Fibroblast of skin of abdomen (primary cell): ENCODE data around the gene PROCA1.
"Not testable (repeated sequence)": the region's sequence is repeated elsewhere in the genome, so short reads cannot be mapped to it uniquely, and the experiment has no call there.

Experiments
- DNase-seq: peaks from one replicate; pipeline ENCODE4 v3.0.0-alpha.2; 2013

PROCA1 gene

GRCh38 chr17:28725660-28726225 is 14.1 kb upstream of the PROCA1 start:
- DNase-seq = no peak

GRCh38 chr17:28725166-28725659 is 13.5 kb upstream of the PROCA1 start:
- peak; percentile 50 for DNase-seq

GRCh38 chr17:28724500-28725165 is 12.9 kb upstream of the PROCA1 start:
- DNase-seq = no peak

GRCh38 chr17:28723836-28724499 is 12.3 kb upstream of the PROCA1 start:
- DNase-seq = not testable (repeated sequence)

- no peak for DNase-seq
These were observed 11.6 kb upstream of the PROCA1 start for GRCh38 chr17:28723159-28723835.

- DNase-seq = no peak
These were observed 10.9 kb upstream of the PROCA1 start for GRCh38 chr17:28722417-28723158.

- DNase-seq = not testable (repeated sequence)
These were observed 9.3 kb upstream of the PROCA1 start for GRCh38 chr17:28720997-28721329.

GRCh38 chr17:28720247-28720996 is 8.7 kb upstream of the PROCA1 start:
- no peak for DNase-seq

GRCh38 chr17:28719021-28719433 is 7.3 kb upstream of the PROCA1 start:
- no peak for DNase-seq

GRCh38 chr17:28718333-28719020 is 6.8 kb upstream of the PROCA1 start:
- peak; percentile 67 for DNase-seq

GRCh38 chr17:28717578-28718332 is 6.1 kb upstream of the PROCA1 start, which contains the start of gene RAB34:
Gene RAB34 (minus strand): TSS chr17:28717868. CDS start chr17:28717266, 602 bp downstream.
- peak; percentile 93 for DNase-seq

- peak; percentile 48 for DNase-seq
These were observed 5.3 kb upstream of the PROCA1 start for GRCh38 chr17:28716740-28717577.

GRCh38 chr17:28715217-28715616 is 3.5 kb upstream of the PROCA1 start:
- no peak for DNase-seq

- no peak for DNase-seq
These were observed 2.6 kb upstream of the PROCA1 start for GRCh38 chr17:28714281-28714680.

- DNase-seq = no peak
These were observed 1.2 kb upstream of the PROCA1 start for GRCh38 chr17:28712705-28713415.

GRCh38 chr17:28712032-28712704 is 480 bp upstream of the PROCA1 start:
- peak; percentile 28 for DNase-seq

- peak; percentile 91 for DNase-seq
These were observed 596 bp downstream of the PROCA1 start for GRCh38 chr17:28710861-28711722.
